AG10803 (cell line): ENCODE results near the gene CXXC5.

Source experiments
- DNase-seq: peaks from one replicate; pipeline ENCODE4 v3.0.0; 2010; ENCODE audit warnings: low read depth
- H3K4me3 ChIP-seq: 2 replicates; pipeline ENCODE4 v1.5.1; 2011; ENCODE audit warnings: mild to moderate bottlenecking, low read length, control low read depth
- CTCF ChIP-seq: conservative IDR thresholded peaks from 2 replicates; pipeline ENCODE4 v1.5.1; 2011; ENCODE audit warnings: mild to moderate bottlenecking, low read length, control low read depth, inconsistent platforms

CXXC5 gene

GRCh38 chr5:139701056-139701741 lies 53.0 kb downstream of the CXXC5 start:
- H3K4me3 ChIP-seq: no peak overlapping the region

GRCh38 chr5:139702548-139702947 lies 54.4 kb downstream of the CXXC5 start:
- no peak overlapping the region for H3K4me3 ChIP-seq
- no peak for DNase-seq
- no peak for TF ChIP-seq CTCF

More at GRCh38 chr5:139701056-139701741, 53.0 kb downstream of the CXXC5 start:
- no peak for DNase-seq
- TF ChIP-seq CTCF: no peak

GRCh38 chr5:139704748-139705147 lies 56.6 kb downstream of the CXXC5 start:
- DNase-seq: no peak
- H3K4me3 ChIP-seq: no peak overlapping the region
- no peak for TF ChIP-seq CTCF

- DNase-seq: no peak
- TF ChIP-seq CTCF: no peak
- H3K4me3 ChIP-seq: no peak overlapping the region
Measured at GRCh38 chr5:139705191-139705590, 57.0 kb downstream of the CXXC5 start.

GRCh38 chr5:139705655-139706587 lies 57.8 kb downstream of the CXXC5 start:
- no peak for TF ChIP-seq CTCF
- no peak for DNase-seq
- no peak overlapping the region for H3K4me3 ChIP-seq

GRCh38 chr5:139707445-139708003 lies 59.4 kb downstream of the CXXC5 start:
- no peak overlapping the region for H3K4me3 ChIP-seq
- no peak for DNase-seq
- no peak for TF ChIP-seq CTCF
